K562 (cell line): ENCODE results near the gene COQ5. TPM values are rescaled to one million over a fixed set of nuclear protein-coding genes. Genes with fewer than 3 reads are reported as not detected.

Experiments used
- ARID3B ChIP-seq: fragments of 250-450 bp; sonication (Bioruptor Pico); IDR thresholded peaks from 2 replicates; pipeline ENCODE4 v1.4.0; 2020; ENCODE audit warnings: borderline replicate concordance
- ASH1L ChIP-seq: fragments of 450-650 bp; IDR thresholded peaks from 2 replicates; pipeline ENCODE4 v1.6.1; 2018; ENCODE audit warnings: borderline replicate concordance, mild to moderate bottlenecking, low read depth; ENCODE audit not compliant: partially characterized antibody
- FOXA1 ChIP-seq: fragments of 450-650 bp; IDR thresholded peaks from 2 replicates; pipeline ENCODE4 v1.6.1; 2016; ENCODE audit warnings: mild to moderate bottlenecking, borderline replicate concordance
- FOXK1 ChIP-seq: sonication (generic); formaldehyde crosslinking; IDR thresholded peaks from 2 replicates; pipeline ENCODE4 v1.8.0; 2022; ENCODE audit warnings: missing genetic modification reagents, mild to moderate bottlenecking, borderline replicate concordance
- NFRKB ChIP-seq: fragments of 450-650 bp; IDR thresholded peaks from 2 replicates; pipeline ENCODE4 v1.6.1; 2016; ENCODE audit warnings: low read depth
- SMARCA5 ChIP-seq: fragments of 450-650 bp; IDR thresholded peaks from 2 replicates; pipeline ENCODE4 v1.6.1; 2016
- SNRNP70 ChIP-seq: fragments of 200-400 bp; formaldehyde crosslinking; optimal IDR thresholded peaks from 2 replicates; pipeline ENCODE3; 2017; ENCODE audit warnings: low read depth, low read length
- TEAD1 ChIP-seq, 2 experiments: fragments of 450-650 bp in 1 of 2; sonication (generic) in 1 of 2; formaldehyde crosslinking; IDR thresholded peaks; 2 replicates each; pipeline versions ENCODE4 v1.4.0 to v1.8.0; 2020 to 2022; ENCODE audit warnings: mild to moderate bottlenecking in 2 of 2, missing genetic modification reagents in 1 of 2
- ZNF778 ChIP-seq: fragments of 450-650 bp; formaldehyde crosslinking; IDR thresholded peaks from 2 replicates; pipeline ENCODE4 v1.4.0; 2020; ENCODE audit warnings: mild to moderate bottlenecking, moderate library complexity
- polyA plus RNA-seq, 8 experiments: library from polyadenylated mRNA; depleted of rRNA in 4 of 8; stranded (reverse) in 5 of 8; unstranded in 3 of 8; fragments of >200 nt; fragmentation: Nextera tagmentation in 2 of 8; fragmentation: Illumina TruSeq in 1 of 8; extraction: Ambion mirVana in 2 of 8; extraction: Trizol in 1 of 8; gene quantifications; 2 replicates each; pipeline versions ENCODE4 v1.2.1 to v1.2.3, GENCODE V29; 2011 to 2014; ENCODE audit warnings: inconsistent platforms in 1 of 8, missing spikeins in 1 of 8
- total RNA-seq, 7 experiments: library from RNA; depleted of rRNA in 6 of 7; stranded (reverse); fragments of >200 nt in 6 of 7; fragmentation: Illumina TruSeq in 2 of 7; extraction: Trizol in 2 of 7; gene quantifications; 2 replicates each; pipeline versions ENCODE4 v1.2.1 to v1.2.3, GENCODE V29; 2011 to 2021; ENCODE audit warnings: low replicate concordance in 1 of 7
- TF ChIP-seq, protein P1 (sequence below): fragments of 200-600 bp; sonication (generic); IDR thresholded peaks from one replicate; pipeline ENCODE4 v1.6.1; 2012; ENCODE audit warnings: mild to moderate bottlenecking, low read depth, low read length, inconsistent platforms

The COQ5 gene
- total and polyA plus RNA-seq, 9 of the 15 experiments (the other 6 are each of a cell fraction or from before 2014, with no cell fraction given) = 19.2 to 59.7 (median 30.4) TPM

DNA sequence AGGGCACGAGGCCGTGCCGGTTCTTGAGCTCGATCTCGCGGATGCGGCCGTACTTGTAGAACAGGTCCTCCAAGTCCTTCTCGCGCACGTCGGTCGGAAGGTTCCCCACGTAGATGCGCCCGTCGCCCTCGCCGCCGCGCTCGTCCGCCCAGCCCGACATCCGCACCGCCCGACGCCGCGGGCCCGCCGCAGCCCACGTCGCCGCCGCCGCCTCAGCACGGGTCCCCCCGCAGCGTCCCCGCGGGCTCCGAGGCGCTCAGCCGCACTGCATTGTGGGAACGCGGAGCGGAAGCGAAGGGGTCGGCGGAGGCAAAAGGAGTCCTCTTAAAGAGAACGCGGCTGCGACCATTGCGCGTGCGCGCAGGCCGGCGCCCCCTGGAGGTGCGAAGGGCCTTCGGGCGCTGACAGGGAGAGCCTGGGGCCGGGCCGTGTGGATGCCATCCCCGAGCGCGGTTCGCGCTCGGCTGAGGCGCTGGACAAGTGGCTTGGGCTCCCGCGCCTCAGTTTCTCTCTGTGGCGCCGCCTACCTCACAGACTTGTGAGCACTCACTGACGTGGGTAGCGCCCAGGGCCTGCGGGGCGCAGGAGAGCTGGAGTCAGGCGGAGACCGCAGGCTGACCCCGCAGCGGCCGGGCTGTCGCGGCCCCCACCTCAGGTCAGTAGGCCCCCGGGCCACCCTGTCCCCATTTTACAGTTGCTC lies 59.4 kb downstream of the COQ5 start, which contains the start of gene SRSF9 (continued):
- no peak for TF ChIP-seq ARID3B (CRISPR knock-in tag)
- TF ChIP-seq, protein P1, sequence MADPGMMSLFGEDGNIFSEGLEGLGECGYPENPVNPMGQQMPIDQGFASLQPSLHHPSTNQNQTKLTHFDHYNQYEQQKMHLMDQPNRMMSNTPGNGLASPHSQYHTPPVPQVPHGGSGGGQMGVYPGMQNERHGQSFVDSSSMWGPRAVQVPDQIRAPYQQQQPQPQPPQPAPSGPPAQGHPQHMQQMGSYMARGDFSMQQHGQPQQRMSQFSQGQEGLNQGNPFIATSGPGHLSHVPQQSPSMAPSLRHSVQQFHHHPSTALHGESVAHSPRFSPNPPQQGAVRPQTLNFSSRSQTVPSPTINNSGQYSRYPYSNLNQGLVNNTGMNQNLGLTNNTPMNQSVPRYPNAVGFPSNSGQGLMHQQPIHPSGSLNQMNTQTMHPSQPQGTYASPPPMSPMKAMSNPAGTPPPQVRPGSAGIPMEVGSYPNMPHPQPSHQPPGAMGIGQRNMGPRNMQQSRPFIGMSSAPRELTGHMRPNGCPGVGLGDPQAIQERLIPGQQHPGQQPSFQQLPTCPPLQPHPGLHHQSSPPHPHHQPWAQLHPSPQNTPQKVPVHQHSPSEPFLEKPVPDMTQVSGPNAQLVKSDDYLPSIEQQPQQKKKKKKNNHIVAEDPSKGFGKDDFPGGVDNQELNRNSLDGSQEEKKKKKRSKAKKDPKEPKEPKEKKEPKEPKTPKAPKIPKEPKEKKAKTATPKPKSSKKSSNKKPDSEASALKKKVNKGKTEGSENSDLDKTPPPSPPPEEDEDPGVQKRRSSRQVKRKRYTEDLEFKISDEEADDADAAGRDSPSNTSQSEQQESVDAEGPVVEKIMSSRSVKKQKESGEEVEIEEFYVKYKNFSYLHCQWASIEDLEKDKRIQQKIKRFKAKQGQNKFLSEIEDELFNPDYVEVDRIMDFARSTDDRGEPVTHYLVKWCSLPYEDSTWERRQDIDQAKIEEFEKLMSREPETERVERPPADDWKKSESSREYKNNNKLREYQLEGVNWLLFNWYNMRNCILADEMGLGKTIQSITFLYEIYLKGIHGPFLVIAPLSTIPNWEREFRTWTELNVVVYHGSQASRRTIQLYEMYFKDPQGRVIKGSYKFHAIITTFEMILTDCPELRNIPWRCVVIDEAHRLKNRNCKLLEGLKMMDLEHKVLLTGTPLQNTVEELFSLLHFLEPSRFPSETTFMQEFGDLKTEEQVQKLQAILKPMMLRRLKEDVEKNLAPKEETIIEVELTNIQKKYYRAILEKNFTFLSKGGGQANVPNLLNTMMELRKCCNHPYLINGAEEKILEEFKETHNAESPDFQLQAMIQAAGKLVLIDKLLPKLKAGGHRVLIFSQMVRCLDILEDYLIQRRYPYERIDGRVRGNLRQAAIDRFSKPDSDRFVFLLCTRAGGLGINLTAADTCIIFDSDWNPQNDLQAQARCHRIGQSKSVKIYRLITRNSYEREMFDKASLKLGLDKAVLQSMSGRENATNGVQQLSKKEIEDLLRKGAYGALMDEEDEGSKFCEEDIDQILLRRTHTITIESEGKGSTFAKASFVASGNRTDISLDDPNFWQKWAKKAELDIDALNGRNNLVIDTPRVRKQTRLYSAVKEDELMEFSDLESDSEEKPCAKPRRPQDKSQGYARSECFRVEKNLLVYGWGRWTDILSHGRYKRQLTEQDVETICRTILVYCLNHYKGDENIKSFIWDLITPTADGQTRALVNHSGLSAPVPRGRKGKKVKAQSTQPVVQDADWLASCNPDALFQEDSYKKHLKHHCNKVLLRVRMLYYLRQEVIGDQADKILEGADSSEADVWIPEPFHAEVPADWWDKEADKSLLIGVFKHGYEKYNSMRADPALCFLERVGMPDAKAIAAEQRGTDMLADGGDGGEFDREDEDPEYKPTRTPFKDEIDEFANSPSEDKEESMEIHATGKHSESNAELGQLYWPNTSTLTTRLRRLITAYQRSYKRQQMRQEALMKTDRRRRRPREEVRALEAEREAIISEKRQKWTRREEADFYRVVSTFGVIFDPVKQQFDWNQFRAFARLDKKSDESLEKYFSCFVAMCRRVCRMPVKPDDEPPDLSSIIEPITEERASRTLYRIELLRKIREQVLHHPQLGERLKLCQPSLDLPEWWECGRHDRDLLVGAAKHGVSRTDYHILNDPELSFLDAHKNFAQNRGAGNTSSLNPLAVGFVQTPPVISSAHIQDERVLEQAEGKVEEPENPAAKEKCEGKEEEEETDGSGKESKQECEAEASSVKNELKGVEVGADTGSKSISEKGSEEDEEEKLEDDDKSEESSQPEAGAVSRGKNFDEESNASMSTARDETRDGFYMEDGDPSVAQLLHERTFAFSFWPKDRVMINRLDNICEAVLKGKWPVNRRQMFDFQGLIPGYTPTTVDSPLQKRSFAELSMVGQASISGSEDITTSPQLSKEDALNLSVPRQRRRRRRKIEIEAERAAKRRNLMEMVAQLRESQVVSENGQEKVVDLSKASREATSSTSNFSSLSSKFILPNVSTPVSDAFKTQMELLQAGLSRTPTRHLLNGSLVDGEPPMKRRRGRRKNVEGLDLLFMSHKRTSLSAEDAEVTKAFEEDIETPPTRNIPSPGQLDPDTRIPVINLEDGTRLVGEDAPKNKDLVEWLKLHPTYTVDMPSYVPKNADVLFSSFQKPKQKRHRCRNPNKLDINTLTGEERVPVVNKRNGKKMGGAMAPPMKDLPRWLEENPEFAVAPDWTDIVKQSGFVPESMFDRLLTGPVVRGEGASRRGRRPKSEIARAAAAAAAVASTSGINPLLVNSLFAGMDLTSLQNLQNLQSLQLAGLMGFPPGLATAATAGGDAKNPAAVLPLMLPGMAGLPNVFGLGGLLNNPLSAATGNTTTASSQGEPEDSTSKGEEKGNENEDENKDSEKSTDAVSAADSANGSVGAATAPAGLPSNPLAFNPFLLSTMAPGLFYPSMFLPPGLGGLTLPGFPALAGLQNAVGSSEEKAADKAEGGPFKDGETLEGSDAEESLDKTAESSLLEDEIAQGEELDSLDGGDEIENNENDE = no peak
- TF ChIP-seq SMARCA5 = no peak
- peak; percentile 45 to 52; a peak in 3 of 4 replicates for TF ChIP-seq TEAD1 (CRISPR knock-in tag; IDR thresholded peaks at IDR 0.05)
- TF ChIP-seq ASH1L = no peak
- no peak for TF ChIP-seq ZNF778 (CRISPR knock-in tag)
- TF ChIP-seq FOXK1 = 0 out of 2 replicates have a peak, but pooled peaks have one; percentile 67
- TF ChIP-seq FOXA1 = no peak
- TF ChIP-seq SNRNP70 = no peak
- no peak for TF ChIP-seq NFRKB
